ENCODE results near the gene SALL4.
"Not testable (repeated sequence)": the region's sequence is repeated elsewhere in the genome, so short reads cannot be mapped to it uniquely, and the experiment has no call there.

Gene SALL4

GRCh38 chr20:51759769-51760510, 42.4 kb downstream of the SALL4 start:
- Histone ChIP-seq H3K4me3 (replicated peaks; ENCODE audit: insufficient read depth, low read length) (no peak overlapping the region), H3K27ac (replicated peaks) (no peak overlapping the region), H3K27me3 (ENCODE audit: insufficient read depth, poor library complexity, severe bottlenecking) (no peaks in the 10 kb centered on the region)
- DNase-seq (ENCODE audit: low read depth in 1 of 2, low spot score in 1 of 2): no peak
- TF ChIP-seq GABPA (IDR thresholded peaks at IDR 0.05; ENCODE audit: low read depth): no peak

GRCh38 chr20:51758978-51759544, 43.3 kb downstream of the SALL4 start:
- Histone ChIP-seq H3K27me3 (ENCODE audit: insufficient read depth, poor library complexity, severe bottlenecking) (no peaks in the 10 kb centered on the region), H3K27ac (replicated peaks) (no peak overlapping the region), H3K4me3 (replicated peaks; ENCODE audit: insufficient read depth, low read length) (no peak overlapping the region)
- TF ChIP-seq, protein P1, sequence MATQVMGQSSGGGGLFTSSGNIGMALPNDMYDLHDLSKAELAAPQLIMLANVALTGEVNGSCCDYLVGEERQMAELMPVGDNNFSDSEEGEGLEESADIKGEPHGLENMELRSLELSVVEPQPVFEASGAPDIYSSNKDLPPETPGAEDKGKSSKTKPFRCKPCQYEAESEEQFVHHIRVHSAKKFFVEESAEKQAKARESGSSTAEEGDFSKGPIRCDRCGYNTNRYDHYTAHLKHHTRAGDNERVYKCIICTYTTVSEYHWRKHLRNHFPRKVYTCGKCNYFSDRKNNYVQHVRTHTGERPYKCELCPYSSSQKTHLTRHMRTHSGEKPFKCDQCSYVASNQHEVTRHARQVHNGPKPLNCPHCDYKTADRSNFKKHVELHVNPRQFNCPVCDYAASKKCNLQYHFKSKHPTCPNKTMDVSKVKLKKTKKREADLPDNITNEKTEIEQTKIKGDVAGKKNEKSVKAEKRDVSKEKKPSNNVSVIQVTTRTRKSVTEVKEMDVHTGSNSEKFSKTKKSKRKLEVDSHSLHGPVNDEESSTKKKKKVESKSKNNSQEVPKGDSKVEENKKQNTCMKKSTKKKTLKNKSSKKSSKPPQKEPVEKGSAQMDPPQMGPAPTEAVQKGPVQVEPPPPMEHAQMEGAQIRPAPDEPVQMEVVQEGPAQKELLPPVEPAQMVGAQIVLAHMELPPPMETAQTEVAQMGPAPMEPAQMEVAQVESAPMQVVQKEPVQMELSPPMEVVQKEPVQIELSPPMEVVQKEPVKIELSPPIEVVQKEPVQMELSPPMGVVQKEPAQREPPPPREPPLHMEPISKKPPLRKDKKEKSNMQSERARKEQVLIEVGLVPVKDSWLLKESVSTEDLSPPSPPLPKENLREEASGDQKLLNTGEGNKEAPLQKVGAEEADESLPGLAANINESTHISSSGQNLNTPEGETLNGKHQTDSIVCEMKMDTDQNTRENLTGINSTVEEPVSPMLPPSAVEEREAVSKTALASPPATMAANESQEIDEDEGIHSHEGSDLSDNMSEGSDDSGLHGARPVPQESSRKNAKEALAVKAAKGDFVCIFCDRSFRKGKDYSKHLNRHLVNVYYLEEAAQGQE (IDR thresholded peaks at IDR 0.05; ENCODE audit: insufficient replicate concordance, low read depth): no peak
- no peak for TF ChIP-seq GABPA (IDR thresholded peaks at IDR 0.05; ENCODE audit: low read depth)
- no peak for TF ChIP-seq SPI1 (IDR thresholded peaks at IDR 0.05; ENCODE audit: borderline replicate concordance, low read depth)
- no peak for TF ChIP-seq POLR2AphosphoS5 (IDR thresholded peaks at IDR 0.05; ENCODE audit: low read depth)
- TF ChIP-seq CTCF (IDR thresholded peaks at IDR 0.05; ENCODE audit: insufficient read depth, low read length): no peak
- DNase-seq (ENCODE audit: low read depth in 1 of 2, low spot score in 1 of 2): no peak

DNA sequence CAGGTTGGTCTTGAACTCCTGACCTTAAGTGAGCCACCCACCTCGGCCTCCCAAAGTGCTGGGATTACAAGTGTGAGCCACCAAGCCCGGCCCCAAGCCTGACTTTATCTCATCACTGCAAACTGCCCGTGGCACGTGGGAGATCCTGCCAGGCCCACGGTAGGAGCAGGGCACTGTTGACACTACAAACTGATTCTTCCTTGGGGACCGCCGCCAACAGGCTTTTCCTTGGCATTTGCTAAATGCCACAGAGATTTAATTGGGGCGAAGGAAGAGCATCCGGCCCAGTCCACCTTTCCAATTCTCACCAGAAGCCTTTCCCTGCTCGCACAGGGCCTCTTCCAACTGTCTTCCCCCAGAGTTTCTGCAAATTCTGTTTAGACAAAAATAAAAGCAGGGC, 45.1 kb downstream of the SALL4 start:
- Histone ChIP-seq H3K27ac (replicated peaks) (no peak overlapping the region), H3K4me3 (replicated peaks; ENCODE audit: insufficient read depth, low read length) (no peak overlapping the region)
- TF ChIP-seq GABPA (IDR thresholded peaks at IDR 0.05; ENCODE audit: low read depth): no peak
- TF ChIP-seq, protein P1 (IDR thresholded peaks at IDR 0.05; ENCODE audit: insufficient replicate concordance, low read depth): no peak

GRCh38 chr20:51756653-51757052, 45.7 kb downstream of the SALL4 start:
- H3K27ac ChIP-seq (replicated peaks): no peak overlapping the region
- no peak overlapping the region for H3K4me3 ChIP-seq (replicated peaks; ENCODE audit: insufficient read depth, low read length)
- TF ChIP-seq GABPA (IDR thresholded peaks at IDR 0.05; ENCODE audit: low read depth): no peak
- H3K27me3 ChIP-seq (ENCODE audit: insufficient read depth, poor library complexity, severe bottlenecking): no peaks in the 10 kb centered on the region
- DNase-seq (ENCODE audit: low read depth in 1 of 2, low spot score in 1 of 2): no peak

More for the DNA sequence above, 45.1 kb downstream of the SALL4 start:
- DNase-seq (ENCODE audit: low read depth in 1 of 2, low spot score in 1 of 2): no peak
- H3K27me3 ChIP-seq (ENCODE audit: insufficient read depth, poor library complexity, severe bottlenecking): no peaks in the 10 kb centered on the region

- H3K27me3 ChIP-seq (ENCODE audit: insufficient read depth, poor library complexity, severe bottlenecking); DNase-seq (ENCODE audit: low read depth in 1 of 2, low spot score in 1 of 2); H3K27ac ChIP-seq (replicated peaks); H3K4me3 ChIP-seq (replicated peaks; ENCODE audit: insufficient read depth, low read length): not testable (repeated sequence)
Measured at GRCh38 chr20:51753220-51753619, 49.1 kb downstream of the SALL4 start.

All from HL-60 (cell line).